GM18517 (cell line): ENCODE results near the gene ASCC2.
A peak's percentile ranks its signal among the peaks of the same experiment; 100 is the strongest.
"Not testable (repeated sequence)": the region's sequence is repeated elsewhere in the genome, so short reads cannot be mapped to it uniquely, and the experiment has no call there.

Source experiments
- ATAC-seq: cut with Tn5 transposase; IDR thresholded peaks from one replicate; pipeline ENCODE4 v1.9.1; 2021; ENCODE audit warnings: mild to moderate bottlenecking, moderate library complexity; ENCODE audit not compliant: unreplicated experiment

The ASCC2 gene

GRCh38 chr22:29837741-29838598 is at the start of gene ASCC2:
ASCC2 (minus strand) TSS chr22:29838274; CDS start chr22:29832325, 5,949 bp downstream.
- ATAC-seq = peak; percentile 90

- ATAC-seq = no peak
Measured at GRCh38 chr22:29887358-29887757, 49.3 kb upstream of the ASCC2 start.

GRCh38 chr22:29886596-29886995 is 48.5 kb upstream of the ASCC2 start:
- ATAC-seq = no peak

GRCh38 chr22:29885610-29886009 is 47.5 kb upstream of the ASCC2 start:
- ATAC-seq = no peak

- ATAC-seq = no peak
Measured at GRCh38 chr22:29883775-29884097, 45.7 kb upstream of the ASCC2 start.

- ATAC-seq = peak; percentile 70
Measured at GRCh38 chr22:29883045-29883774, 45.1 kb upstream of the ASCC2 start, which contains the start of gene MTMR3. MTMR3 (plus strand) TSS chr22:29883174; CDS start chr22:29971060, 87,886 bp downstream.

- no peak for ATAC-seq
Measured at GRCh38 chr22:29882716-29883044, 44.6 kb upstream of the ASCC2 start.

GRCh38 chr22:29879753-29880152 is 41.7 kb upstream of the ASCC2 start:
- no peak for ATAC-seq

GRCh38 chr22:29877620-29878019 is 39.5 kb upstream of the ASCC2 start:
- no peak for ATAC-seq

GRCh38 chr22:29873943-29874342 is 35.9 kb upstream of the ASCC2 start:
- no peak for ATAC-seq

- no peak for ATAC-seq
Measured at GRCh38 chr22:29872989-29873388, 34.9 kb upstream of the ASCC2 start.

- ATAC-seq = no peak
Measured at GRCh38 chr22:29872144-29872893, 34.2 kb upstream of the ASCC2 start.

GRCh38 chr22:29871684-29872083 is 33.6 kb upstream of the ASCC2 start:
- ATAC-seq = no peak

GRCh38 chr22:29870574-29870973 is 32.5 kb upstream of the ASCC2 start:
- ATAC-seq = no peak

- no peak for ATAC-seq
Measured at GRCh38 chr22:29867851-29868250, 29.8 kb upstream of the ASCC2 start.

GRCh38 chr22:29867260-29867659 is 29.2 kb upstream of the ASCC2 start:
- no peak for ATAC-seq

- ATAC-seq = not testable (repeated sequence)
Measured at GRCh38 chr22:29865572-29865971, 27.5 kb upstream of the ASCC2 start.

GRCh38 chr22:29861672-29862297 is 23.7 kb upstream of the ASCC2 start:
- no peak for ATAC-seq

GRCh38 chr22:29860006-29860766 is 22.1 kb upstream of the ASCC2 start:
- ATAC-seq = no peak

- ATAC-seq = not testable (repeated sequence)
Measured at GRCh38 chr22:29859030-29859429, 21.0 kb upstream of the ASCC2 start.
